Caco-2 (cell line): ENCODE measurements around the gene CR1. TPM values are rescaled to one million over a fixed set of nuclear protein-coding genes. Genes with fewer than 3 reads are reported as not detected.
A peak's percentile ranks its signal among the peaks of the same experiment; 100 is the strongest.
"Not testable (repeated sequence)": the region's sequence is repeated elsewhere in the genome, so short reads cannot be mapped to it uniquely, and the experiment has no call there.

ENCODE experiments used
- BruUV-seq: library from RNA; stranded (reverse); fragments of 400-500 nt; replicated peaks from 2 replicates; lab custom pipeline; 2021; lab: Mats Ljungman, UMichigan
- CTCF ChIA-PET: fragments of 300-600 bp; sonication (Branson Sonifier 250); formaldehyde crosslinking; loops from one replicate; lab custom pipeline; 2022; ENCODE audit warnings: antibody characterized with exemption; lab: Charles Lee
- POLR2A ChIA-PET: fragments of 300-600 bp; sonication (Branson Sonifier 250); formaldehyde crosslinking; loops from one replicate; lab custom pipeline; 2022; ENCODE audit warnings: antibody characterized with exemption; lab: Charles Lee
- DNase-seq, 2 experiments: peaks; one replicate each; pipeline versions ENCODE4 v3.0.0 to v3.0.0-alpha.2; 2020 to 2022
- H3K27me3 ChIP-seq: replicated peaks from 2 replicates; pipeline ENCODE4 v1.6.0; 2011; ENCODE audit warnings: low read length; ENCODE audit not compliant: control insufficient read depth, insufficient read depth
- H3K36me3 ChIP-seq: 2 replicates; pipeline ENCODE4 v1.5.1; 2011; ENCODE audit warnings: low read length; ENCODE audit not compliant: control insufficient read depth, insufficient read depth
- H3K4me1 ChIP-seq: fragments of 250-450 bp; sonication (Bioruptor Pico); 2 replicates; pipeline ENCODE4 v1.5.1; 2020; ENCODE audit warnings: mild to moderate bottlenecking
- H3K4me3 ChIP-seq: 2 replicates; pipeline ENCODE4 v1.5.1; 2011; ENCODE audit warnings: low read depth, mild to moderate bottlenecking, control low read depth, low read length
- H3K9me3 ChIP-seq: fragments of 250-450 bp; sonication (Bioruptor Pico); 2 replicates; pipeline ENCODE4 v1.5.1; 2020; ENCODE audit warnings: mild to moderate bottlenecking, moderate library complexity
- H3K27ac Mint-ChIP-seq: one replicate; pipeline ENCODE4 v1.8.0; 2022; ENCODE audit warnings: mixed read lengths; ENCODE audit not compliant: unreplicated experiment
- H3K27me3 Mint-ChIP-seq: one replicate; pipeline ENCODE4 v1.8.0; 2022; ENCODE audit warnings: mixed read lengths; ENCODE audit not compliant: insufficient read depth, unreplicated experiment
- H3K36me3 Mint-ChIP-seq: one replicate; pipeline ENCODE4 v1.8.0; 2022; ENCODE audit warnings: mild to moderate bottlenecking, mixed read lengths; ENCODE audit not compliant: insufficient read depth, unreplicated experiment
- H3K4me1 Mint-ChIP-seq: one replicate; pipeline ENCODE4 v1.8.0; 2022; ENCODE audit warnings: low read depth, mixed read lengths; ENCODE audit not compliant: unreplicated experiment
- H3K4me3 Mint-ChIP-seq: one replicate; pipeline ENCODE4 v1.8.0; 2022; ENCODE audit warnings: mild to moderate bottlenecking, moderate library complexity, mixed read lengths; ENCODE audit not compliant: unreplicated experiment
- H3K9me3 Mint-ChIP-seq: one replicate; pipeline ENCODE4 v1.8.0; 2022; ENCODE audit warnings: mixed read lengths; ENCODE audit not compliant: unreplicated experiment
- CTCF ChIP-seq, 2 experiments: fragments of 200-600 bp in 1 of 2; IDR thresholded peaks; 1 replicate in 1 of 2; 2 replicates in 1 of 2; pipeline versions ENCODE4 v1.5.1 to v1.8.0; 2011 to 2022; ENCODE audit warnings: antibody characterized with exemption in 1 of 2, control low read depth in 1 of 2, inconsistent platforms in 1 of 2, low read depth in 1 of 2, low read length in 1 of 2, mild to moderate bottlenecking in 1 of 2, moderate library complexity in 1 of 2; ENCODE audit not compliant: insufficient read depth in 1 of 2, severe bottlenecking in 1 of 2, unreplicated experiment in 1 of 2
- intact Hi-C: fragments of 100-400 bp; cut with micrococcal nuclease; formaldehyde crosslinking; loops from one replicate; pipeline ENCODE4 v1.10.0; 2022; ENCODE audit not compliant: unreplicated experiment
- total RNA-seq: library from RNA; stranded (reverse); gene quantifications from 2 replicates; pipeline ENCODE4 v1.2.3, GENCODE V29; 2022

The CR1 gene
- total RNA-seq, 1 experiment from 2014 or later, result not detected

- Histone ChIP-seq H3K36me3 (no peaks in the 10 kb centered on the region), H3K4me3 (no peak overlapping the region), H3K27me3 (no peaks in the 10 kb centered on the region), H3K4me1 (no peaks in the 10 kb centered on the region), H3K9me3 (peaks cover 8% of the 10 kb centered on the region; the same call in 1 of the 2 replicates)
- no peaks in the 10 kb centered on the region for H3K4me1 Mint-ChIP-seq
- no peak overlapping the region for H3K4me3 Mint-ChIP-seq
- BruUV-seq, result no TSS peak
- H3K9me3 Mint-ChIP-seq, result no peaks in the 10 kb centered on the region
- H3K27me3 Mint-ChIP-seq, result peaks cover 4% of the 10 kb centered on the region
- no peak for TF ChIP-seq CTCF (IDR thresholded peaks at IDR 0.05; ENCODE audit: insufficient read depth in 1 of 2, low read depth in 1 of 2, low read length in 1 of 2, severe bottlenecking in 1 of 2, unreplicated experiment in 1 of 2)
- H3K36me3 Mint-ChIP-seq, result no peaks in the 10 kb centered on the region
- H3K27ac Mint-ChIP-seq, result no peak overlapping the region
- DNase-seq, result no peak
- POLR2A ChIA-PET, result no interaction called here
- intact Hi-C loops, result no loop called here
- CTCF ChIA-PET, result no interaction called here
Measured at GRCh38 chr1:207612762-207613161, 116.8 kb downstream of the CR1 start.

DNA sequence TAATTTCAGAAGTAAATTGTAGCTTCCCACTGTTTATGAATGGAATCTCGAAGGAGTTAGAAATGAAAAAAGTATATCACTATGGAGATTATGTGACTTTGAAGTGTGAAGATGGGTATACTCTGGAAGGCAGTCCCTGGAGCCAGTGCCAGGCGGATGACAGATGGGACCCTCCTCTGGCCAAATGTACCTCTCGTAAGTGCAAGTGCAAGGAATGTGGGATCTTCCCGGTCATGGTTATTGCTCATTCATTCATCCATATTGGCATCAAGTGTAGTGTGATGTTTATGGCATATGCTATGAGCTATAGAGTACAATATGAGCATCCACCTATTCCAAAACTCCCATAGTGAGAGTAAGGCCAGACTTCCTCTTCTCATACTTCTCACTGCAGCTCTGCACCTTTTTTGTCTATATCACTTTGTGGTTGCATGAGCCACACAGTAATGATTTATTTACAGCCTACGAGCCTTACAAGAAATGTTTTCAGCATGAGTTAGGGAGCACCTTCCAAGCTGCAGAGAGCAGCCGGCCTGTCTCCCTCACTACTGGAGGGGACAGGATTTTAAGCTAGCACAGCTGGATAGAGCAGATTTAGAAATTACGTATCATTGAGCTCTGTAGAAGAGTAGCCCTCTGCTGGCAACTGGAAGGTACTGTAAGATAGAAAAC is 124.0 kb downstream of the CR1 start:
- Histone ChIP-seq H3K4me3 (no peak overlapping the region), H3K4me1 (no peaks in the 10 kb centered on the region), H3K36me3 (no peaks in the 10 kb centered on the region), H3K27me3 (no peaks in the 10 kb centered on the region), H3K9me3 (no peaks in the 10 kb centered on the region)
- peak in 1 of 2 experiments; percentile 36 for DNase-seq
- Mint-ChIP-seq H3K27me3 (peaks cover 8% of the 10 kb centered on the region), H3K36me3 (no peaks in the 10 kb centered on the region), H3K4me1 (no peaks in the 10 kb centered on the region), H3K27ac (no peak overlapping the region), H3K4me3 (no peak overlapping the region), H3K9me3 (peaks cover 3% of the 10 kb centered on the region)
- peak; percentile 69 to 83 for TF ChIP-seq CTCF (IDR thresholded peaks at IDR 0.05; ENCODE audit: insufficient read depth in 1 of 2, low read depth in 1 of 2, low read length in 1 of 2, severe bottlenecking in 1 of 2, unreplicated experiment in 1 of 2)
- CTCF ChIA-PET, result interaction anchor here (0.7 to 1.7 kb wide), 9 partner anchors 10 to 177 kb away, joined by 3 to 16 read pairs (median 5); no protein-coding TSS in a partner anchor
- BruUV-seq, result no TSS peak
- intact Hi-C loops, result no loop called here
- POLR2A ChIA-PET, result no interaction called here

- H3K4me1 Mint-ChIP-seq, result no peaks in the 10 kb centered on the region
- H3K9me3 Mint-ChIP-seq, result peaks cover 7% of the 10 kb centered on the region
- H3K27me3 Mint-ChIP-seq, result peaks cover 8% of the 10 kb centered on the region
- no peak overlapping the region for H3K4me3 ChIP-seq
- no peaks in the 10 kb centered on the region for H3K36me3 Mint-ChIP-seq
- no peak overlapping the region for H3K27ac Mint-ChIP-seq
- BruUV-seq, result no TSS peak
- no peaks in the 10 kb centered on the region for H3K4me1 ChIP-seq
- POLR2A ChIA-PET, result no interaction called here
- H3K9me3 ChIP-seq, result no peaks in the 10 kb centered on the region
- TF ChIP-seq CTCF (IDR thresholded peaks at IDR 0.05; ENCODE audit: insufficient read depth in 1 of 2, low read depth in 1 of 2, low read length in 1 of 2, severe bottlenecking in 1 of 2, unreplicated experiment in 1 of 2), result no peak
- no peak overlapping the region for H3K4me3 Mint-ChIP-seq
- no peaks in the 10 kb centered on the region for H3K36me3 ChIP-seq
- CTCF ChIA-PET, result interaction anchor here (0.7 to 1.7 kb wide), 9 partner anchors 9 to 177 kb away, joined by 3 to 16 read pairs (median 5); no protein-coding TSS in a partner anchor
- no peaks in the 10 kb centered on the region for H3K27me3 ChIP-seq
- intact Hi-C loops, result no loop called here
- DNase-seq, result no peak
Measured at GRCh38 chr1:207620543-207620893, 124.6 kb downstream of the CR1 start.

GRCh38 chr1:207625504-207626071 is 129.6 kb downstream of the CR1 start:
- H3K27ac Mint-ChIP-seq, H3K36me3 ChIP-seq, POLR2A ChIA-PET, H3K4me1 ChIP-seq, H3K9me3 ChIP-seq, H3K4me3 ChIP-seq, H3K4me3 Mint-ChIP-seq, DNase-seq, BruUV-seq, H3K9me3 Mint-ChIP-seq, intact Hi-C loops, H3K36me3 Mint-ChIP-seq, H3K4me1 Mint-ChIP-seq, H3K27me3 ChIP-seq: not testable (repeated sequence)
- peaks cover 13% of the 10 kb centered on the region for H3K27me3 Mint-ChIP-seq
- CTCF ChIA-PET, result interaction anchor here (0.6 kb wide), 1 partner anchor 1886 kb away, joined by 8 read pairs; no protein-coding TSS in a partner anchor
